Epidermal melanocyte (primary cell): ENCODE measurements around the gene TMCO4.
"Not testable (repeated sequence)": the region's sequence is repeated elsewhere in the genome, so short reads cannot be mapped to it uniquely, and the experiment has no call there.

Source experiments
- DNase-seq: peaks from one replicate; pipeline ENCODE4 v3.0.0; 2011; ENCODE audit warnings: low spot score; ENCODE audit not compliant: insufficient read length

The TMCO4 gene

DNA sequence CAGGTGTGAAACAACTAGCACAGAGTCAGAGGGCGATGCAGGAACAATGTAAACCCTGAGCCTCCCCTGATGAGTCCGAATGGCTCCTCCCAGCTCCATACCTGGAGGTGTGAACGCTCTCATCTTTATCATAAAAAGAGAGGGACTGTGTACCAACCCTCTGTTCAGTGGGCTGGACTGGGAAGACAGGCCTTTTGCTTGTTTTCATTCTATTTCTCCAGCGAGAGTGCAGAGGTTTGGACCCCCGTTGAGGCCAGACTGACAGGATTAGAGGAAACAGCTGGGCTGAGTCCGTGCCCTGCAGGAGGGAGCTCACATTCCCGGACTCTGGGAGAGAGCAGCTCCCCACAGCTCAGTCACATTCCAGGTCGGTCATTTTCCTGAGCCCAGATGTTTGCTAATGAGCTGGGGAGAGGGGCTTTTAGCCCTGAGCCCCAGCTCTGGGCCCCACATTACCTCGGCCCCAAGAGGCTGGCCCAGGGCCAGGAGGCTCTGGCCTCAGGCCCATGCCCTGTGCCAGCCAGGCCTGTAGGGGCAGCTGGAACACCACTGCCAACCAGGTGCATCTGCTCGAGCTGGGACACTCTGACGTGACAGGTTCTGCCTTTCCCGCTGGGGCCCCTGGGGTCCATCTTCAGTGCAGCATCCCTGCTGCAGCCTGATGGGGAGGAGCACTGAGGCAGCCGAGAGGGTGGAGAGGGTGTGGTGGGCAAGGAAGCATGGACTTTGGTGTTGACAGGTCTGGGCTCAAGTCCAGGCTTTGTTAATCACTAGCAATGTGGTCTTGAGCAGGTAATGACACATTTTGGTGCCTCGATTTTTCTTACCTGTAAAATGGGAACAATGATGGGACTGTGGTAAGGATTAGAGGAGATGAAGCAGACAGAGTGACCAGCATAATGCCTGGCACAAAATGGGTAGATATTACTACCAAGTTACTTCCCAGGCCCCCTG is 159.1 kb downstream of the TMCO4 start:
- peak; percentile 30 for DNase-seq

DNA sequence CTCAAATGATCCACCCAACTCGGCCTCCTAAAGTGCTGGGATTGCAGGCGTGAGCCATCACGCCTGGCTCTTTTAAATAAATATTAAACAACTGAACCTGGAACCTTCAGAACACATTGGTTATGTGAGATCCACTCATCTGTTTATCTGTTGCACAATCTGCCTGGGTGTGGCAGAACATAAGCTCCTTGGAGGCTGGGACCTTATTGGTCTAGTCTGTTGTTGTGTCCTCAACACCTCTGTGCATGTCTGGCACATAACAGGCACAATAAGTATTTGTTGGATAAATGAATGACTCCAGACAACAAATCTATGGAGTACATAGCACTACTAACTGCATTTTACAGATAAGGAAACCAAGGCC is 159.7 kb downstream of the TMCO4 start:
- peak; percentile 17 for DNase-seq

- not testable (repeated sequence) for DNase-seq
Measured at GRCh38 chr1:19639228-19639627, 160.5 kb downstream of the TMCO4 start.

DNA sequence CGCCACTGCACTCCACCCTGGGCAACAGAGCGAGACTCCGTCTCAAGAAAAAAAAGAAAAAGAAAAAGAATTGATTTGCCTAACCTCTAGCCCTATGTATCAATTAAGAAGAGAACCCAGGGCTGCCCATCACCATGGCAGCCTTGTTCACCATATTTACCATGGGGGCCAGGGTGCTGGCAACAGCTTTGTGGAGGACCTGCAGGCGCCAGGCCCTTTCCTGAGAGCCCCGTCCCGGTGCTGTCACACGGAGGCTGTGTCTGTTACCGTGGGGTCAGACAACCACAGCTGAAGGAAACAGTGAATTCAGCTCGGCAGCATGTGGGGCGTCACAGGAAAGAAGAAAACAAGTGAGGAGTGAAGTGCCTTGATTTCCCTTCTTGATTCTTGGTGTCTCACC is 162.1 kb downstream of the TMCO4 start:
- no peak for DNase-seq

DNA sequence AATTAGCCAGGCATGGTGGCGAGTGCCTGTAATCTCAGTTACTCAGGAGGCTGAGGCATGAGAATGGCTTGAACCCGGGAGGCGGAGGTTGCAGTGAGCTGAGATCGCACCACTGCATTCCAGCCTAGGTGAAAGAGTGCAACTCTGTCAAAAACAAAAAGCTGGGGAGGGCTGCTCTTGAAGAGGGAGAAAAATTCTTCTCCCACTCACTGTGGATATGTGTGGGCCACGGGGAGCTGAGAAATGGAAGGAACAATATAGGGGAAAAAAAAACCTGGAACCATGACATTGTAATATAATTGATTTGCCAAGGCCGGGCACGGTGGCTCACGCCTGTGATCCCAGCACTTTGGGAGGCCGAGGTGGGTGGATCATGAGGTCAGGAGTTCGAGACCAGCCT is 163.0 kb downstream of the TMCO4 start:
- DNase-seq, result not testable (repeated sequence)

GRCh38 chr1:19636065-19636464 is 163.7 kb downstream of the TMCO4 start:
- no peak for DNase-seq

- DNase-seq, result peak; percentile 13
Measured at GRCh38 chr1:19635646-19636045, 164.1 kb downstream of the TMCO4 start.

GRCh38 chr1:19635064-19635463 is 164.7 kb downstream of the TMCO4 start:
- not testable (repeated sequence) for DNase-seq

DNA sequence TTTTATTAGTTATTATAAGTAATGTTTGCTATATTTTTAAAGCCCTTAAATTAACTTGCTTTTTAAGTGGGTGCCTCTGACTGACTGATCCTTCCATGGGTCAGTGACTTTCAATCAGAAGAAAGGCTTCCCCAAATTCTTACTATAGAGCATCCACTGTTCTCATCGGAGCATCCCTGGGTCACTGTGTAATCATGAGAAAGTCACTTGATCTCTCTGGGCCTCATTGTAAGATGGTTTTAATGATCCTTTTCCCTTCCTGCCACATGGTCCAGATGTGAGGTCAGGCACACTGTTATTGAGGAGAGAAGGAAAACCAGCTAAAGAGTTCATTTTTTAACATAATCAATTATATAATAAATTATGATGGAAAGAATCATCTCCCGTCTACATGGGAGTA is 166.6 kb downstream of the TMCO4 start:
- DNase-seq, result peak; percentile 64
